ENCODE results near the gene MTUS2. TPM values are rescaled to one million over a fixed set of nuclear protein-coding genes. Genes with fewer than 3 reads are reported as not detected.

MTUS2 gene
- total and polyA plus RNA-seq, 10 of the 15 experiments (the other 5 are each of a cell fraction or from before 2014, with no cell fraction given) = under 0.01 to 0.05 (median 0.02) TPM; not detected in 6

DNA sequence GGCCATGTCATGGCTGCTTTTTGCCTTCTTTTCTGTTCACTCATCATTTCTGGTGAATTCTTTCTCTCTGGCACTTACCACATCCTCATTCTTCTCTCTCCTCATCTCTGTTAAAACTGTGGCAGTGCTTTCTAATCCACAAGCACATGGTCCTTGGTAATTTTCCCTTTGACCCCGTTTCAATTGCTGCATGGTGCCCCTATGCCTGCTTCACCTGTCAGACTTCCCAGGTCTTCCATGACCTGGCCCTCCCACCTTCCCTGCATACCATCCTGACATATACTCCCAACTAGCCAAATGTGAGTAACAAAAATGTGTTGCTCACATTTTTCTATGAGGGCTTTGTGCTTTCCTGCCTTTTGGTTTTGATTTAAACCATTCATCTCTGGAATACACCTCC is 286.5 kb downstream of the MTUS2 start (continued):
- TF ChIP-seq STAT3 (IDR thresholded peaks at IDR 0.05; ENCODE audit: low read depth, low read length) (no peak), CHD4 (IDR thresholded peaks at IDR 0.05) (no peak), IKZF2 (IDR thresholded peaks at IDR 0.05) (no peak), NR2F1 (conservative IDR thresholded peaks at IDR 0.05) (no peak), TBL1XR1 (IDR thresholded peaks at IDR 0.05; ENCODE audit: low read depth, low read length) (no peak), MXI1 (IDR thresholded peaks at IDR 0.05; ENCODE audit: low read depth, low read length) (no peak)
- TF ChIP-seq, protein P1, sequence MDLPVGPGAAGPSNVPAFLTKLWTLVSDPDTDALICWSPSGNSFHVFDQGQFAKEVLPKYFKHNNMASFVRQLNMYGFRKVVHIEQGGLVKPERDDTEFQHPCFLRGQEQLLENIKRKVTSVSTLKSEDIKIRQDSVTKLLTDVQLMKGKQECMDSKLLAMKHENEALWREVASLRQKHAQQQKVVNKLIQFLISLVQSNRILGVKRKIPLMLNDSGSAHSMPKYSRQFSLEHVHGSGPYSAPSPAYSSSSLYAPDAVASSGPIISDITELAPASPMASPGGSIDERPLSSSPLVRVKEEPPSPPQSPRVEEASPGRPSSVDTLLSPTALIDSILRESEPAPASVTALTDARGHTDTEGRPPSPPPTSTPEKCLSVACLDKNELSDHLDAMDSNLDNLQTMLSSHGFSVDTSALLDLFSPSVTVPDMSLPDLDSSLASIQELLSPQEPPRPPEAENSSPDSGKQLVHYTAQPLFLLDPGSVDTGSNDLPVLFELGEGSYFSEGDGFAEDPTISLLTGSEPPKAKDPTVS (IDR thresholded peaks at IDR 0.05; ENCODE audit: low read depth, low read length) = no peak

DNA sequence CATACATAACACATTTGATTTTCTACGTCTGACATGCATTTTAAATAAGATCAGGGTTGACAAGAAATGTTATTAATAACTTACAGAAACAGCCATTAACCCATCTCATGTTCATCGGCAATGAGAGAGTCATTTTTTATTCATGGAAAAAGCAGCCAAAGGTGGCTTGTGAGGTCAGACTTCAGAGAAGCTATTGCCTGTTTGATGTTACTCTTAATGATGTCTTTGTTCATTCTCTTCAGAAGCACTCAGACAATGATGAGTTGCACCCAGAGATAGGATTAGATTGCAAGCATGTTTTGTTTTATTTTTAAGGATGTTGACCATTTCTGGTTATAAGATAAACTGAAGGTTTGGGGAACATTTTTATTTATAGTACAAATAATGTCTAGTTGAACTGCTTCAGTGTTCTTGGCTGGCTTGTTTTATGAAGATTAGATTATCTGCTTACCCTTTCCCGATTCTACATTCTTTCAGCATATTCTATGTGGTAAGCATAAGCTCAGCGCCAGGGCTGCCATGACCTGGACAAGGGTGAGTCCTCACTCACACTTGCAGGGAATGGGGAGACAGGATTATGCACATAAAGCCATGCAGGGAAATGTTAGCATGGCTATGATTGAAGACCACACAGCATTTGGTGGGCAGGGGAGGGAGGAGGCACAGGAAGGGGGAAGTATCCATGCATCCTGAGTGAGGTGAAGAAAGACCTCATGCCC is 288.1 kb downstream of the MTUS2 start:
- no peaks in the 10 kb centered on the region for H4K20me1 ChIP-seq (ENCODE audit: control insufficient read depth, insufficient read depth)
- H2AFZ ChIP-seq (ENCODE audit: control insufficient read depth, low read depth, low read length) = no peak overlapping the region
- RAD21 ChIA-PET (ENCODE audit: unreplicated experiment) = no interaction called here
- DNase-seq (ENCODE audit: low read depth, low spot score) = no peak
- CTCF ChIA-PET = interaction anchor here (1.0 kb wide), 1 partner anchor 13 kb away, joined by 3 read pairs; no protein-coding TSS in a partner anchor
- no peak overlapping the region for H3K9ac ChIP-seq (ENCODE audit: control insufficient read depth, insufficient read depth, low read length)
- whole genome bisulfite sequencing (ENCODE audit: insufficient coverage, insufficient replicate concordance, low lambda C conversion rate, missing lambda C conversion rate) = 44% methylated on average over 4 of the region's 4 CpGs
- no peaks in the 10 kb centered on the region for H3K9me3 ChIP-seq (replicated peaks; ENCODE audit: control insufficient read depth, insufficient read depth, low read length)
- TF ChIP-seq IKZF2 (IDR thresholded peaks at IDR 0.05) (no peak), PML (IDR thresholded peaks at IDR 0.05; ENCODE audit: low read length) (no peak), SMAD5 (IDR thresholded peaks at IDR 0.05; ENCODE audit: low read depth) (no peak), ZNF24 (IDR thresholded peaks at IDR 0.05) (no peak), NFYA (IDR thresholded peaks at IDR 0.05; ENCODE audit: borderline replicate concordance, low read depth, low read length) (no peak), JUND (IDR thresholded peaks at IDR 0.05; ENCODE audit: low read depth, low read length) (no peak), FOXM1 (IDR thresholded peaks at IDR 0.05; ENCODE audit: low read depth, low read length) (no peak), ZZZ3 (IDR thresholded peaks at IDR 0.05; ENCODE audit: control insufficient read depth, insufficient read length, low read depth) (no peak), RAD51 (IDR thresholded peaks at IDR 0.05) (no peak), BMI1 (IDR thresholded peaks at IDR 0.05; ENCODE audit: borderline replicate concordance) (no peak), ATF7 (IDR thresholded peaks at IDR 0.05; ENCODE audit: low read depth) (no peak)
- TF ChIP-seq, protein P2, sequence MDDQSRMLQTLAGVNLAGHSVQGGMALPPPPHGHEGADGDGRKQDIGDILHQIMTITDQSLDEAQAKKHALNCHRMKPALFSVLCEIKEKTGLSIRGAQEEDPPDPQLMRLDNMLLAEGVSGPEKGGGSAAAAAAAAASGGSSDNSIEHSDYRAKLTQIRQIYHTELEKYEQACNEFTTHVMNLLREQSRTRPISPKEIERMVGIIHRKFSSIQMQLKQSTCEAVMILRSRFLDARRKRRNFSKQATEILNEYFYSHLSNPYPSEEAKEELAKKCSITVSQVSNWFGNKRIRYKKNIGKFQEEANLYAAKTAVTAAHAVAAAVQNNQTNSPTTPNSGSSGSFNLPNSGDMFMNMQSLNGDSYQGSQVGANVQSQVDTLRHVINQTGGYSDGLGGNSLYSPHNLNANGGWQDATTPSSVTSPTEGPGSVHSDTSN (IDR thresholded peaks at IDR 0.05; ENCODE audit: insufficient replicate concordance, low read depth, low read length) = no peak
- ATAC-seq = no peak
- no peaks in the 10 kb centered on the region for H3K4me1 ChIP-seq (ENCODE audit: control insufficient read depth, insufficient read depth, low read length)
- no peaks in the 10 kb centered on the region for H3K36me3 ChIP-seq (ENCODE audit: control insufficient read depth in 2 of 2, insufficient read depth in 2 of 2, low read length in 1 of 2)
- in situ Hi-C loops (cut with MboI) = no loop called here
- H3K4me3 ChIP-seq = no peak overlapping the region
- H3K27me3 ChIP-seq (replicated peaks in 1 of 2; ENCODE audit: control insufficient read depth in 2 of 2, insufficient read depth in 2 of 2, low read length in 1 of 2) = no peaks in the 10 kb centered on the region
- no peak overlapping the region for H3K27ac ChIP-seq (ENCODE audit: control insufficient read depth, insufficient read depth)
- no TSS peak for BruUV-seq (replicated peaks)
- intact Hi-C loops (cut with micrococcal nuclease; ENCODE audit: unreplicated experiment) = no loop called here
- H3K4me2 ChIP-seq (ENCODE audit: control insufficient read depth, insufficient read depth) = no peak overlapping the region
- POLR2A ChIA-PET = no interaction called here
- no peaks in the 10 kb centered on the region for H3K79me2 ChIP-seq (ENCODE audit: control insufficient read depth, insufficient read depth, low read length)
- FAIRE-seq = no peak
- SMC1A ChIA-PET (ENCODE audit: uncharacterized antibody, unreplicated experiment) = no interaction called here
